RWPE1 (cell line): ENCODE data around the gene ABLIM2.

Source experiments
- CTCF ChIA-PET: fragments of 350-600 bp; sonication (Branson Sonifier 250); formaldehyde crosslinking; extraction: SDS; loops from one replicate; lab custom pipeline; 2021; lab: Yijun Ruan, JAX
- POLR2A ChIA-PET: fragments of 400-600 bp; formaldehyde crosslinking; extraction: SDS; loops from one replicate; lab custom pipeline; 2020; ENCODE audit warnings: antibody characterized with exemption; ENCODE audit not compliant: low non-redundant PET; lab: Yijun Ruan, JAX
- DNase-seq: peaks from one replicate; pipeline ENCODE4 v3.0.0; 2012; ENCODE audit warnings: low spot score
- H3K27ac ChIP-seq: fragments of 450-650 bp; 2 replicates; pipeline ENCODE4 v1.5.1; 2017
- CTCF ChIP-seq: fragments of 450-650 bp; conservative IDR thresholded peaks from 2 replicates; pipeline ENCODE4 v1.5.1; 2017; ENCODE audit warnings: low read depth, mild to moderate bottlenecking

Gene ABLIM2

DNA sequence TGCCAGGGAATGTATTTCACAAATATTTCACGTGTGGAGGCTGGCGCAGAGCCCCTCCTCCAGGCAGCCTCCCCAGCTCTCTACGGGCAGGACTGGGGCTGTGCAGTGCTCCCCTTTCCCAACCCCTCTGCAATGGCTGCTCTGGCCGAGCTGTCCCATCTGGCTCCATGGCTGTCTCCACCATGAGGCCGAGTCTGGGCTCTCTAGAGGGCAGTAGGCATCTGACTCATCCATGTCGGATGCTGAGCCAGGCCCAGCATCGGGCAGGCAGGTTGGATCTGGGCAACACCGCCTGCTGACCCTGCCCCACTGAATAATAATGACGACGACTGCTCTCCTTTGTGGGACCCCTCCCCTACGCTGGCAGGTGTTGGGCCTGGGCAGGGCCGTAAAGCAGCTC, 29.5 kb upstream of the ABLIM2 start:
- ChIA-PET POLR2A (interaction anchor here (0.5 kb wide), 1 partner anchor 18 kb away, joined by 3 read pairs; no protein-coding TSS in a partner anchor), CTCF (interaction anchor here (1.0 to 1.3 kb wide), 2 partner anchors 12 to 168 kb away, joined by 3 to 10 read pairs; no protein-coding TSS in a partner anchor)
- peak overlapping the region; percentile 97 for H3K27ac ChIP-seq
- TF ChIP-seq CTCF: no peak; the same call in 1 of the 2 replicates
- DNase-seq: peak; percentile 51

GRCh38 chr4:8185930-8186329, 27.3 kb upstream of the ABLIM2 start:
- ChIA-PET CTCF (no interaction called here), POLR2A (no interaction called here)
- TF ChIP-seq CTCF: no peak
- no peak for DNase-seq
- H3K27ac ChIP-seq: peak overlapping the region; percentile 58

DNA sequence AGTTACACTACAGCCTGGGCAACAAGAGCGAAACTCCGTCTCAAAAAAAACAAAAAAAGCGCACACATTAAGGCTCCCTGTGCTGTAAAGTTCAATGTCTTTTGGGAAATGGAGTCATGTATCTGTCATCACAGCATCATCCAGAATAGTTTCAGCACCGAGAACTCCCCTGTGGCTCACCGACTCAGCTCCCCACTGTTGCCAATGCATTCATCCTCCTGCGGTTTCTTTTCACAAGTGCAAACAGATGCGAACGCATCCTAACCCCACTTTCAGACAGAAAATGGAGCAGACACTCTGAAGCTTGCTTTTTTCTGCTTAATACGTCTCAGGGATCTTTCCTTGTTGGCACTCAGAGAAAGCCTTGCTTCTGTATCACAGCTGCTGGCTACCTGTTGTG, 26.7 kb upstream of the ABLIM2 start:
- no peak for TF ChIP-seq CTCF
- ChIA-PET CTCF (interaction anchor here (0.6 kb wide), 1 partner anchor 22 kb away, joined by 4 read pairs; no protein-coding TSS in a partner anchor), POLR2A (no interaction called here)
- peak overlapping the region; percentile 58 for H3K27ac ChIP-seq
- peak; percentile 56 for DNase-seq

GRCh38 chr4:8184061-8184460, 25.4 kb upstream of the ABLIM2 start:
- POLR2A ChIA-PET: no interaction called here

DNA sequence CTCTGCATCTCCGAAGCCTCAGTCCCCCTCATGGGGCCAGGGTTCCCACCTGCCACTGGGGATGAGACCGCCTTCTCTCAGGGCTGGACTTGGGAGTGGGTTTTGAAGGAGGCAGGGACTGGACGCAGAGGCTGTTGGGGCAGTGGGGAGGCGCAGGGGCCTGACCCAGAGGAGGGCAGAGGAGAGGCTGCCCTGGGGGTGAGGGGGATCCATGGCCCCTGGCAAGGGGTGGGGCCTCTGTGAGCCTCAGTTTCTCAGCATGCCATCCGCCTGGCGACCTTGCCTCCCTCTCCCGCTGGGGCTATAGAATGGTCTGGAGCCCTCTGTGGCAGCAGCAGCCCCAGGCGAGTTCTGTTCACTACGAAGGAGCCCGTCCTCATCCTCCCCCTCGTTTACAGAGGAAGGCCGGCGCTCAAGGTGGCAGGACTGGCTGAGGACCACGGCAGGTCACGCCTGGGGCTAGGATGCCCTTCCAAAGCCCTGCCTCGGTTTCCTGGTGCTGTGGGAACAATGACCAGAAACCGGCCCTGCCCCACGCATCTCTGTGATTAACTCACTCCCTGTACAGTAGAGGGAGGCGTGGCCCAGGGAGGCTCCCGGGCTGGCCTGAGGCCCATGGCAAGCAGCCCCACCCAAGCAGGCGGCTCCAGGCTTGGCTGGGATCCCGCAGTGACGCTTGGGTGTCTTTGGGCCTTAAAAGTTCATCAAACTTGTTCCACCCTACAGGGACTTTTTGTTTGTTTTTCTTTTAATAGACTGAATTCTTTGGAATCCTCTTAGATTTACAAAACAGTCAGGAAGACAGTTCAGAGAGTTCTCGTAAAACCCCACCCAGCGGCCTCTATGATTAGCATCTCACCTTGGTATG, 24.5 kb upstream of the ABLIM2 start:
- POLR2A ChIA-PET: no interaction called here

More at GRCh38 chr4:8184061-8184460, 25.4 kb upstream of the ABLIM2 start:
- TF ChIP-seq CTCF: no peak
- DNase-seq: no peak
- H3K27ac ChIP-seq: peak overlapping the region; percentile 90
- CTCF ChIA-PET: no interaction called here

DNA sequence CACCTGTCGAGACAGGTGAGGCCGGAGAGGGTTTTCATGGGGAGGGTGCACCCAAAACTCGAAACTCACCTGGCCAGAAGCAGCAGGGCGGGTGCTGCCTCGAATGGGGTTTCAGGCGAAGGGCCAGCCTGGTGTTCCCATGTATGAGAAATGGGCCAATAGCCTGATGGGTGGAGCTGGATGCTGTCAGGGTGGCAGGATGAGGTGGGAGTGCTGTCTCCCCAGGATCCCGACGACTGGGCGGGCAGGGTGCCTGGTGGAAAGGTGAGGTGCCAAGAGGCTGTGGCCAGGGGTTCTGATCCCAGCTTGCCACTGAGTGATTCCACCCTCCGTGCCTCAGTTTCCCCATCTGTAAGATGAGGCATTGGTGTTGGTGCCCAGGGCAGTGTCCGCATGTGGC, 23.7 kb upstream of the ABLIM2 start:
- TF ChIP-seq CTCF: no peak
- ChIA-PET POLR2A (no interaction called here), CTCF (no interaction called here)
- H3K27ac ChIP-seq: peak overlapping the region; percentile 90
- no peak for DNase-seq

More for the DNA sequence above, 24.5 kb upstream of the ABLIM2 start:
- DNase-seq: peak; percentile 86
- CTCF ChIA-PET: no interaction called here
- H3K27ac ChIP-seq: peak overlapping the region; percentile 90
- no peak for TF ChIP-seq CTCF
